ENCODE data around the gene NEUROD4. TPM values are rescaled to one million over a fixed set of nuclear protein-coding genes. Genes with fewer than 3 reads are reported as not detected.

NEUROD4 gene
- total and polyA plus RNA-seq, 12 donors: 0.17 to 3.3 (median 1.1) TPM; not detected in 5

DNA sequence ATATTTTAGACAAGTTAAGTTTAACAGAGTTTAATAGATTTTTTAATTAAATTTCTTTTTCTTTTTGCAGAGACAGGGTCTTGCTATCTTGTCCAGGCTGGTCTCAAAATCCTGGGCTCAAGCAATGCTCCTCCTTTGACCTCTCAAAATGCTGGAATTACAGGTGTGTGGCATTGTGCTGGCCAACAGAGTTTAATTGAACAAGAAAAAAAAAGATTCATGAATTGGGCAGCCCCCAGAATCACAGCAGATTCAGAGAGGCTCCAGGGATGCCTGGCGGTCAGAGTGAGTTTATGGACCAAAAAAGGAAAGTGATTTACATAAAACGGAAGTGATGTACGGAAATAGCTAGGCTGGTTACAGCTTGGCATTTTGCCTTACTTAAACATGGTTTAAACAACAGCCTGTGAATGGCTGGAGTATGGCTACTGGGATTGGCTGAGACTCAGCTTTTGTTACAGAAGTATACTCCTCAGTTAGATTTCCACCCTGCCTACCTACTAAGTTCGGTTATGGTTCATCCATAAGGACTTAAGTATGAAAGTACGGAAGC, 20.7 kb upstream of the NEUROD4 start:
- Histone ChIP-seq H3K27ac (no peak overlapping the region), H3K4me1 (replicated peaks in 1 of 2) (no peaks in the 10 kb centered on the region), H3K27me3 (no peaks in the 10 kb centered on the region), H3K9me3 (replicated peaks in 1 of 3) (no peaks in the 10 kb centered on the region), H3K36me3 (replicated peaks in 1 of 2) (no peaks in the 10 kb centered on the region), H3K4me3 (no peak overlapping the region)
- intact Hi-C loops (cut with DNase I): no loop called here
- no peak for DNase-seq
- 55 to 63% (median 58%) methylated on average over 5 of the region's 5 CpGs for WGBS, 4 donors
- TF ChIP-seq, protein P1, sequence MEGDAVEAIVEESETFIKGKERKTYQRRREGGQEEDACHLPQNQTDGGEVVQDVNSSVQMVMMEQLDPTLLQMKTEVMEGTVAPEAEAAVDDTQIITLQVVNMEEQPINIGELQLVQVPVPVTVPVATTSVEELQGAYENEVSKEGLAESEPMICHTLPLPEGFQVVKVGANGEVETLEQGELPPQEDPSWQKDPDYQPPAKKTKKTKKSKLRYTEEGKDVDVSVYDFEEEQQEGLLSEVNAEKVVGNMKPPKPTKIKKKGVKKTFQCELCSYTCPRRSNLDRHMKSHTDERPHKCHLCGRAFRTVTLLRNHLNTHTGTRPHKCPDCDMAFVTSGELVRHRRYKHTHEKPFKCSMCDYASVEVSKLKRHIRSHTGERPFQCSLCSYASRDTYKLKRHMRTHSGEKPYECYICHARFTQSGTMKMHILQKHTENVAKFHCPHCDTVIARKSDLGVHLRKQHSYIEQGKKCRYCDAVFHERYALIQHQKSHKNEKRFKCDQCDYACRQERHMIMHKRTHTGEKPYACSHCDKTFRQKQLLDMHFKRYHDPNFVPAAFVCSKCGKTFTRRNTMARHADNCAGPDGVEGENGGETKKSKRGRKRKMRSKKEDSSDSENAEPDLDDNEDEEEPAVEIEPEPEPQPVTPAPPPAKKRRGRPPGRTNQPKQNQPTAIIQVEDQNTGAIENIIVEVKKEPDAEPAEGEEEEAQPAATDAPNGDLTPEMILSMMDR (IDR thresholded peaks at IDR 0.05): no peak
- no peak for TF ChIP-seq POLR2A (IDR thresholded peaks at IDR 0.05)

DNA sequence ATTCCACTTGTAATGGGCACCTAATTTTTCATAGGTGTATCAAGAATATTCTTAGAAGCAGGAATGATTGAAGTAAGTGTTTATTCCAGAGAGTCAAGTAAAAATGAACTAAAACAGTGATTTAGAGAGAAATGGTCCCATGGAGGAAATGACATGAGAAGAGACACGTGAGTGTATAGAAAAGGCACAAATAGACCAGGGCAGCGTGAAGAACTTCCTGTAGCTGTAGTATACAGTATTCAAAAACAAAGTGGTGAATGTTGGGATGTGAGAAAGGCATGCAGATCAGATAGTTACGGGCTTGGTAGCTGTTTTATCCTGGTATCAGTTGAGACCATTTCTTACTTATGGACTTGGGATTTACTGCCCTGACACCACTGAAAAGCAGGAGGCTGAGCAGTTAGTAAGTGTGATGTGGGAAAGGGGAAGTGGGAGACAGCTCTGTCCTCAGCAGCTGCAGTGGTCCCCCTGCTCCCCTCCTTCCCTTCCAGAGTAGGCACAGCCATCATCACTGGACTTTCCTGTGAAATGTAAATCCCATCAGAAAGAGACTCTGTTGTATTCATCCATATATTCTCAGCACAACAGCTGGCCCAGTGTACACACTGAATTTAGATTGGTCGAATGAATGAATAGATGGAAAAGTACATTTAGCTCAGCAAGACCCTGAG, 18.4 kb upstream of the NEUROD4 start:
- DNase-seq: no peak
- Histone ChIP-seq H3K27ac (no peak overlapping the region), H3K9me3 (replicated peaks in 1 of 3) (no peaks in the 10 kb centered on the region), H3K4me1 (replicated peaks in 1 of 2) (no peaks in the 10 kb centered on the region), H3K36me3 (replicated peaks in 1 of 2) (no peaks in the 10 kb centered on the region), H3K4me3 (no peak overlapping the region), H3K27me3 (no peaks in the 10 kb centered on the region)
- TF ChIP-seq, protein P1 (IDR thresholded peaks at IDR 0.05): no peak
- TF ChIP-seq POLR2A (IDR thresholded peaks at IDR 0.05): no peak
- 57 to 61% (median 58%) methylated on average over 4 of the region's 4 CpGs for WGBS, 4 donors
- intact Hi-C loops (cut with DNase I): no loop called here

DNA sequence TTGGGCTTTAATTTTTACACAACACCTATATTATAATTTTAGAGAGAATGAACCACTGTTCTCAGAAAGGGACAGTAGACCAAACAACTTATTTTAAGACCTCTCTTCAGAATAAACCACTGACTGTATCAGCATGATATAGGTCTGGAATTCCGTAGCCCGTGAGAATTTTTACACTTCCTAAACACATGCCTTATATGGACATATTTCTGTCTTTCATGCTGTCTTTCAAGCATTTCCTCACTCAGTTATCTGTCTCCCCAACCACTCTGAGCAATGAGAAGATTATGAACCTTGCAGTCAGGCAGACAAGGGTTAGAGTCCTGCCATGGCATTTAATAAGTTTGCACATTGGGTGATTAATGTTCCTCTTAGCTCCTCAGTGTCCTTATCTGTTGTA, 17.4 kb upstream of the NEUROD4 start:
- TF ChIP-seq, protein P1 (IDR thresholded peaks at IDR 0.05): no peak
- no peak for TF ChIP-seq POLR2A (IDR thresholded peaks at IDR 0.05)
- intact Hi-C loops (cut with DNase I): no loop called here

DNA sequence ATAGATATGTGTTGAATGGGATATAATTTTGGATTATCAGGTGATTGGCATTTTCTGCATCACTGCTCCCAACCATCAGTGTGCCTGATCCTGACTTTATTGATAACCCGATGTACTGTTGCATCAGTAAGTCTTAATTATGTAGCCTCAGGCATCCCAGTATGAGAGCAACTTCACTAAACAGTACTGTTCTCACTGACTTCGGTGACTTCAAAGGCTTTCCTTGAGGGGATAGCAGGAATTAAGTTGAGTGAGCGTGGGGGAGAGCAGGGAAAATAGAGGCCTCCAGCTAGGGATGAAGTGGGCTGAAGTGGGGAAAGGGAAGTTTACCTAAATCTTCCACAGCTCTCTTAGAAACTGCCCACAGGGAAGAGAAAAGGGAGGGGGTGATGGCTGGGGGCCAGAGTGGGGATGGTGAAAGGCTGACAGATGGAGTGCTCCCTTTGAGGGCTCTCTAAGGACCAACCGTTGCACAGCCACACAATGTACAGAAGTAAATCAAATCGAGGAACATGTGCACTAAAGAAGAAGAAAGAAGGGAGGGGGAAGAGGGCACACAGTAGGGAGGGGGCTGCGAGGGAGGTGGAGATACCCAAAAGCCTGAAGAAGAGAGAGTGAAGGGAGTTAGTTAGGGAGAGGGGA, 10.7 kb upstream of the NEUROD4 start:
- H3K4me3 ChIP-seq: no peak overlapping the region
- H3K27me3 ChIP-seq: no peaks in the 10 kb centered on the region
- no peak for TF ChIP-seq POLR2A (IDR thresholded peaks at IDR 0.05)
- TF ChIP-seq, protein P1 (IDR thresholded peaks at IDR 0.05): no peak
- no peaks in the 10 kb centered on the region for H3K4me1 ChIP-seq (replicated peaks in 1 of 2)
- 25 to 31% (median 26%) methylated on average over 6 of the region's 6 CpGs for WGBS, 4 donors
- intact Hi-C loops (cut with DNase I): no loop called here
- no peak overlapping the region for H3K27ac ChIP-seq
- no peak for DNase-seq
- H3K9me3 ChIP-seq (replicated peaks in 1 of 3): no peaks in the 10 kb centered on the region
- no peaks in the 10 kb centered on the region for H3K36me3 ChIP-seq (replicated peaks in 1 of 2)

More for the DNA sequence above, 17.4 kb upstream of the NEUROD4 start:
- H3K36me3 ChIP-seq (replicated peaks in 1 of 2): no peaks in the 10 kb centered on the region
- no peaks in the 10 kb centered on the region for H3K9me3 ChIP-seq (replicated peaks in 1 of 3)
- no peak overlapping the region for H3K27ac ChIP-seq
- no peak overlapping the region for H3K4me3 ChIP-seq
- no peak for DNase-seq
- no peaks in the 10 kb centered on the region for H3K27me3 ChIP-seq
- 47 to 64% (median 64%) methylated on average over 2 of the region's 2 CpGs for WGBS, 4 donors
- H3K4me1 ChIP-seq (replicated peaks in 1 of 2): no peaks in the 10 kb centered on the region

All from adrenal gland (tissue), 12 donors.